AG04450 (cell line): ENCODE measurements around the gene CDR2. TPM values are rescaled to one million over a fixed set of nuclear protein-coding genes. Genes with fewer than 3 reads are reported as not detected.
"Not testable (repeated sequence)": the region's sequence is repeated elsewhere in the genome, so short reads cannot be mapped to it uniquely, and the experiment has no call there.

Experiments
- CTCF ChIA-PET: fragments of 300-600, 350-600 bp; formaldehyde crosslinking; extraction: SDS; loops from one replicate; lab custom pipeline; 2022; ENCODE audit warnings: antibody characterized with exemption, inconsistent platforms; lab: Charles Lee
- POLR2A ChIA-PET: fragments of 350-600 bp; formaldehyde crosslinking; extraction: SDS; loops from one replicate; lab custom pipeline; 2021; ENCODE audit warnings: antibody characterized with exemption, inconsistent platforms; lab: Yijun Ruan, JAX
- DNase-seq: peaks from one replicate; pipeline ENCODE4 v3.0.0-alpha.2; 2011; ENCODE audit warnings: low read depth, low spot score
- H3K27ac ChIP-seq: one replicate; pipeline ENCODE4 v1.5.1; 2012; ENCODE audit warnings: low read depth, low read length, control low read depth
- H3K27me3 ChIP-seq: one replicate; pipeline ENCODE4 v1.6.0; 2012; ENCODE audit warnings: low read length; ENCODE audit not compliant: control insufficient read depth, insufficient read depth
- H3K4me3 ChIP-seq: 2 replicates; pipeline ENCODE4 v1.5.1; 2011; ENCODE audit warnings: mild to moderate bottlenecking, low read depth, low read length, control low read depth
- H3K9me3 ChIP-seq: 2 replicates; pipeline ENCODE4 v1.5.1; 2012; ENCODE audit warnings: low read length; ENCODE audit not compliant: control insufficient read depth, insufficient read depth
- polyA plus RNA-seq: library from polyadenylated mRNA; depleted of rRNA; stranded (reverse); fragments of >200 nt; gene quantifications from 2 replicates; pipeline ENCODE4 v1.2.3, GENCODE V29; 2011
- TF ChIP-seq, protein P1 (sequence below): IDR thresholded peaks from 2 replicates; pipeline ENCODE4 v1.5.1; 2011; ENCODE audit warnings: low read depth, low read length, control low read depth, inconsistent platforms

CDR2 gene
- polyA plus RNA-seq, 1 experiment, result 138 TPM

DNA sequence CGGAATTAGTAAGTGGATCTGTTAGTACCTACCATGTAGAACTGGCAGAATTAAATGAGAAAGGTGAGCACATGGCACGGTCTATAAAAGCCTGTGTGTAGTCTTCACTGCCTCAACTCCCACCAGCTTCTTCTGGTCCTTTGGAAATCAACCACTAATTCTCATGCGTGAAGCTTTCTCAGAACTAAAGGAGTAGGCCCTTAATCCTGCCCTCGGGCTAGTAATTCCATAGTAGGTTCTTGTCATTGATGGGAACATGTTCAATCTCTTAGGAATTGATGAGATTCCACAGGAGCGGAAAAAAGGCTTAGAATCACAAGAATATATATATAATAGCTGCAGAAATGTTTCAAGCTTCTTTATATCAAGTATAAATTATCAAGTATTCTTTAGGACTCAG lies 21.7 kb downstream of the CDR2 start:
- TF ChIP-seq, protein P1, sequence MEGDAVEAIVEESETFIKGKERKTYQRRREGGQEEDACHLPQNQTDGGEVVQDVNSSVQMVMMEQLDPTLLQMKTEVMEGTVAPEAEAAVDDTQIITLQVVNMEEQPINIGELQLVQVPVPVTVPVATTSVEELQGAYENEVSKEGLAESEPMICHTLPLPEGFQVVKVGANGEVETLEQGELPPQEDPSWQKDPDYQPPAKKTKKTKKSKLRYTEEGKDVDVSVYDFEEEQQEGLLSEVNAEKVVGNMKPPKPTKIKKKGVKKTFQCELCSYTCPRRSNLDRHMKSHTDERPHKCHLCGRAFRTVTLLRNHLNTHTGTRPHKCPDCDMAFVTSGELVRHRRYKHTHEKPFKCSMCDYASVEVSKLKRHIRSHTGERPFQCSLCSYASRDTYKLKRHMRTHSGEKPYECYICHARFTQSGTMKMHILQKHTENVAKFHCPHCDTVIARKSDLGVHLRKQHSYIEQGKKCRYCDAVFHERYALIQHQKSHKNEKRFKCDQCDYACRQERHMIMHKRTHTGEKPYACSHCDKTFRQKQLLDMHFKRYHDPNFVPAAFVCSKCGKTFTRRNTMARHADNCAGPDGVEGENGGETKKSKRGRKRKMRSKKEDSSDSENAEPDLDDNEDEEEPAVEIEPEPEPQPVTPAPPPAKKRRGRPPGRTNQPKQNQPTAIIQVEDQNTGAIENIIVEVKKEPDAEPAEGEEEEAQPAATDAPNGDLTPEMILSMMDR, result no peak
- Histone ChIP-seq H3K27ac (peak overlapping the region; percentile 74), H3K27me3 (no peaks in the 10 kb centered on the region), H3K4me3 (no peak overlapping the region), H3K9me3 (no peaks in the 10 kb centered on the region)
- ChIA-PET CTCF (interaction anchor here (2.5 kb wide), 1 partner anchor 31 kb away, joined by 10 read pairs; no protein-coding TSS in a partner anchor), POLR2A (interaction anchor here (0.6 to 3.5 kb wide), 5 partner anchors 17 to 161 kb away, joined by 3 to 16 read pairs (median 8); partner anchors contain the start of gene CDR2)
- no peak for DNase-seq

DNA sequence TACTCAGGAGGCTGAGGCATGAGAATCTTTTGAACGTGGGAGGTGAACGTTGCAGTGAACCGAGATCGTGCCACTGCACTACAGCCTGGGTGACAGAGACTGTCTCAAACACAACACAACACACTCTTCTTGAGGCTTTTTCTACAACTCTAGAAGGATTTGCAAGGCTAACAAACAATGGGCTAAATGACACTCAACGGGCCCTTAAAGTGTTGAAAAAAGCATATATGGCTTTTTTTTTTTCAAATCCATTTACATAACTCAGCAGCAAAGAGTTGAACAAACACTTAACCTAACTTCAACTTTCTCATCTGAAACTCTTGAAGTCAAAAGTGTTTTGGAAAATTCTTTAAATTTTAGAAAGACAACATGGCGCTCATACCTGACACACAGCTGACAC lies 22.3 kb downstream of the CDR2 start:
- CTCF ChIA-PET, result no interaction called here
- POLR2A ChIA-PET, result no interaction called here
- no peak overlapping the region for H3K4me3 ChIP-seq
- DNase-seq, result no peak
- TF ChIP-seq, protein P1, result no peak
- no peaks in the 10 kb centered on the region for H3K27me3 ChIP-seq
- H3K27ac ChIP-seq, result no peak overlapping the region
- no peaks in the 10 kb centered on the region for H3K9me3 ChIP-seq

DNA sequence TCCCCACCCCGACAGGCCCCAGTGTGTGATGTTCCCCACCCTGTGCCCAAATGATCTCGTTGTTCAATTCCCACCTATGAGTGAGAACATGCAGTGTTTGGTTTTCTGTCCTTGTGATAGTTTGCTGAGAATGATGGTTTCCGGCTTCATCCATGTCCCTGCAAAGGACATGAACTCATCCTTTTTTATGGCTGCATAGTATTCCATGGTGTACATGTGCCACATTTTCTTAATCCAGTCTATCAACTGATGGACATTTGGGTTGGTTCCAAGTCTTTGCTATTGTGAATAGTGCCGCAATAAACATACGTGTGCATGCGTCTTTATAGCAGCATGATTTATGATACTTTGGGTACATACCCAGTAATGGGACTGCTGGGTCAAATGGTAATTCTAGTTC lies 23.4 kb downstream of the CDR2 start:
- DNase-seq, CTCF ChIA-PET, POLR2A ChIA-PET, H3K4me3 ChIP-seq, H3K9me3 ChIP-seq, H3K27ac ChIP-seq, H3K27me3 ChIP-seq: not testable (repeated sequence)

DNA sequence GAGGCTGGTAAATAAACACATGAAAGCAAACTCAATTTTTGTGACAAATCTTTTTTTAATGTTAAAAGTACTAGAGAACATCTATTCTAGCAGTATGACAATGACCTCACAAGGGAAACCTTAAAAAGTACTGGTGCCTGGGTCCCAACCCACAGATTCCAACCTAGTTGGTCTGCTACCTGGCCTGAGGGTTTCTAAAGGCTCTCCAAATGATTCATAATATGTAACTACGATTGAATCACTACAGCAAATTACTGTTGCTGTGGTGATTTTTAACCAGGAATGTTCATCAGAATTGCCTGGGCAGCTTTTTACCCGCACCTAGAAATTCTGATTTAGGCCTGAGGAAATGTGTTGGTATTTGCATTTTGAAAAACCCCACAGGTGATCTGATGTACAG lies 26.1 kb downstream of the CDR2 start:
- ChIA-PET CTCF (no interaction called here), POLR2A (interaction anchor here (1.4 kb wide), 1 partner anchor 27 kb away, joined by 3 read pairs; no protein-coding TSS in a partner anchor)
- Histone ChIP-seq H3K27me3 (no peaks in the 10 kb centered on the region), H3K4me3 (no peak overlapping the region), H3K9me3 (no peaks in the 10 kb centered on the region), H3K27ac (no peak overlapping the region)
- TF ChIP-seq, protein P1, result no peak
- no peak for DNase-seq

DNA sequence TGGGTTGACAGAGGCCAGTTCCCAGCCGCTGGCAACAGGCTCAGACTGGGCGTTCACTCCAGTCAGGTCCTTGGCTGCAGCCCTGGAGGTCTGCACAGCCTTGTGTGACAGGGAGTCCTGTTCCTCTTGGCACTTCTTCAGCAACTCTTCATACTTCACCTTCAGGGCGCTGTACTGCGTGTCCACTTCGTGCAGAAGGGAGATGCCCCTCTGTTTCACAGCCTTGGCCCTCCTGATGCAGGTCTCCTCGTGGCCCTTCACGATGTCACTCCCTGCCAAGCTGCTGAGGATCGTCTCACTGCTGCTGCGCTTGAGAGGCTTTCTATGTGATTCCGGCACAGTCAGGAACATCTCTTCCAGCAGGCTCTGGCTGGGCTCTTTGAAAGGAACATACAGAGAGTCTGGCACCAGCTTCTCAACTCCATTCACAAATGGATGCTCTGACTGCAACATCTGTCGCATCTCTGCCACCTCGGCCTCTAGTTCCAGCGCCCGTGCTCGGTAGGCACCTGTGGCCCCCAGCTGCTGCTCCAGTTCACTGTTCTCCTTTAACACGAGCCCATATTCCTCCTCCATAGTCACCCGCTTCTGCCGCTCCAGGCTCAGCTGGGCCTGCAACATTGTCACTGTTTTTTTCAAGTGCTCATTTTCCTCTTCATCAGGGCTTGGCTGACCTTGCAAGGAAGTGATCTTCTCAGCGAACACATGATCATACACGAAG lies 27.2 kb downstream of the CDR2 start:
- ChIA-PET CTCF (no interaction called here), POLR2A (interaction anchor here (1.0 to 1.4 kb wide), 2 partner anchors 23 to 26 kb away, joined by 3 to 4 read pairs; no protein-coding TSS in a partner anchor)
- Histone ChIP-seq H3K4me3 (no peak overlapping the region), H3K9me3 (no peaks in the 10 kb centered on the region), H3K27me3 (no peaks in the 10 kb centered on the region), H3K27ac (no peak overlapping the region)
- no peak for DNase-seq
- TF ChIP-seq, protein P1, result no peak
